H9 (cell line): ENCODE data around the gene ARHGEF10L. TPM values are rescaled to one million over a fixed set of nuclear protein-coding genes. Genes with fewer than 3 reads are reported as not detected.

Experiments used
- DNase-seq: peaks from one replicate; pipeline ENCODE4 v3.0.0-alpha.2; 2017
- H2AFZ ChIP-seq: one replicate; pipeline ENCODE4 v1.6.1; 2013; ENCODE audit warnings: mild to moderate bottlenecking, low read length, control low read depth, moderate library complexity
- H2AK5ac ChIP-seq: 2 replicates; pipeline ENCODE4 v1.6.1; 2013; ENCODE audit warnings: low read length, control low read depth, mixed read lengths; ENCODE audit not compliant: insufficient read length
- H2BK120ac ChIP-seq: one replicate; pipeline ENCODE4 v1.6.1; 2013; ENCODE audit warnings: low read depth, mild to moderate bottlenecking, low read length, control low read depth, inconsistent platforms; ENCODE audit not compliant: poor library complexity, severe bottlenecking
- H2BK12ac ChIP-seq: 2 replicates; pipeline ENCODE4 v1.6.1; 2013; ENCODE audit warnings: low read length, control low read depth, mixed read lengths, low read depth; ENCODE audit not compliant: insufficient read length
- H2BK15ac ChIP-seq: 2 replicates; pipeline ENCODE4 v1.6.1; 2013; ENCODE audit warnings: low read depth, low read length, control low read depth
- H2BK20ac ChIP-seq: one replicate; pipeline ENCODE4 v1.6.1; 2013; ENCODE audit warnings: low read depth, mild to moderate bottlenecking, low read length, control low read depth, inconsistent platforms; ENCODE audit not compliant: poor library complexity, severe bottlenecking
- H2BK5ac ChIP-seq: 2 replicates; pipeline ENCODE4 v1.6.1; 2013; ENCODE audit warnings: low read length, control low read depth, mixed read lengths; ENCODE audit not compliant: insufficient read length
- H3K14ac ChIP-seq: 2 replicates; pipeline ENCODE4 v1.6.1; 2013; ENCODE audit warnings: low read length, control low read depth; ENCODE audit not compliant: insufficient read depth
- H3K18ac ChIP-seq: 2 replicates; pipeline ENCODE4 v1.6.1; 2013; ENCODE audit warnings: low read depth, mild to moderate bottlenecking, mixed read lengths, low read length, control low read depth; ENCODE audit not compliant: insufficient read length
- H3K23ac ChIP-seq: 2 replicates; pipeline ENCODE4 v1.6.1; 2013; ENCODE audit warnings: low read length, control low read depth, mixed read lengths, low read depth; ENCODE audit not compliant: insufficient read length
- H3K23me2 ChIP-seq: 2 replicates; pipeline ENCODE4 v1.6.1; 2013; ENCODE audit warnings: low read depth, mild to moderate bottlenecking, mixed read lengths, low read length, control low read depth; ENCODE audit not compliant: insufficient read length, poor library complexity, severe bottlenecking
- H3K27ac ChIP-seq: 2 replicates; pipeline ENCODE4 v1.5.1; 2013; ENCODE audit warnings: low read length, control low read depth, mixed read lengths, low read depth; ENCODE audit not compliant: insufficient read length
- H3K27me3 ChIP-seq: 2 replicates; pipeline ENCODE4 v1.6.1; 2013; ENCODE audit warnings: low read length, control low read depth, inconsistent platforms; ENCODE audit not compliant: insufficient read depth
- H3K4ac ChIP-seq: 2 replicates; pipeline ENCODE4 v1.6.1; 2013; ENCODE audit warnings: low read depth, mild to moderate bottlenecking, control low read depth, inconsistent platforms, low read length, moderate library complexity
- H3K4me1 ChIP-seq: 2 replicates; pipeline ENCODE4 v1.6.1; 2013; ENCODE audit warnings: low read length, control low read depth, inconsistent platforms; ENCODE audit not compliant: insufficient read depth
- H3K4me2 ChIP-seq: 2 replicates; pipeline ENCODE4 v1.6.1; 2013; ENCODE audit warnings: low read length, control low read depth, mixed read lengths; ENCODE audit not compliant: insufficient read length, insufficient read depth
- H3K56ac ChIP-seq: 2 replicates; pipeline ENCODE4 v1.6.1; 2013; ENCODE audit warnings: low read depth, mild to moderate bottlenecking, mixed read lengths, low read length, control low read depth; ENCODE audit not compliant: insufficient read length
- H3K79me1 ChIP-seq: 2 replicates; pipeline ENCODE4 v1.6.1; 2013; ENCODE audit warnings: low read depth, mild to moderate bottlenecking, moderate library complexity, low read length, control low read depth, inconsistent platforms; ENCODE audit not compliant: insufficient read depth, poor library complexity, severe bottlenecking
- H3K79me2 ChIP-seq: 2 replicates; pipeline ENCODE4 v1.6.1; 2013; ENCODE audit warnings: low read length, control low read depth, inconsistent platforms; ENCODE audit not compliant: insufficient read depth
- H3K9ac ChIP-seq: 2 replicates; pipeline ENCODE4 v1.6.1; 2013; ENCODE audit warnings: low read length, control low read depth, mixed read lengths; ENCODE audit not compliant: insufficient read length; ENCODE audit errors: extremely low read depth
- H3K9me3 ChIP-seq: one replicate; pipeline ENCODE4 v1.6.1; 2013; ENCODE audit warnings: low read depth, low read length, inconsistent platforms; ENCODE audit not compliant: control insufficient read depth
- H3T11ph ChIP-seq: one replicate; pipeline ENCODE4 v1.6.1; 2013; ENCODE audit warnings: mild to moderate bottlenecking, low read length, control low read depth, inconsistent platforms
- H4K20me1 ChIP-seq: one replicate; pipeline ENCODE4 v1.6.1; 2013; ENCODE audit not compliant: control insufficient read depth, insufficient read length, insufficient read depth
- H4K5ac ChIP-seq: 2 replicates; pipeline ENCODE4 v1.6.1; 2013; ENCODE audit warnings: low read depth, mild to moderate bottlenecking, mixed read lengths, low read length, control low read depth; ENCODE audit not compliant: insufficient read length
- H4K8ac ChIP-seq: replicated peaks from 2 replicates; pipeline ENCODE4 v1.6.1; 2013; ENCODE audit warnings: low read length, control low read depth, mixed read lengths, low read depth; ENCODE audit not compliant: insufficient read length
- H4K91ac ChIP-seq: 2 replicates; pipeline ENCODE4 v1.6.1; 2013; ENCODE audit warnings: low read depth, mild to moderate bottlenecking, moderate library complexity, mixed read lengths, low read length, control low read depth; ENCODE audit not compliant: insufficient read length
- H3K27ac Mint-ChIP-seq, 3 experiments: 2 replicates in 2 of 3; 3 replicates in 1 of 3; pipeline ENCODE4 v1.8.0; 2020 to 2021; ENCODE audit warnings: mixed read lengths in 3 of 3, mild to moderate bottlenecking in 1 of 3, moderate library complexity in 1 of 3
- H3K27me3 Mint-ChIP-seq: 2 replicates; pipeline ENCODE4 v1.8.0; 2021; ENCODE audit warnings: low read depth, mild to moderate bottlenecking, moderate library complexity, mixed read lengths
- H3K36me3 Mint-ChIP-seq, 3 experiments: 2 replicates in 2 of 3; 3 replicates in 1 of 3; pipeline ENCODE4 v1.8.0; 2020 to 2021; ENCODE audit warnings: low read depth in 3 of 3, mixed read lengths in 3 of 3; ENCODE audit not compliant: insufficient read depth in 1 of 3
- H3K4me1 Mint-ChIP-seq, 2 experiments: 2 replicates each; pipeline ENCODE4 v1.8.0; 2020; ENCODE audit warnings: mixed read lengths in 2 of 2
- H3K4me3 Mint-ChIP-seq, 2 experiments: 2 replicates in 1 of 2; 3 replicates in 1 of 2; pipeline ENCODE4 v1.8.0; 2020 to 2021; ENCODE audit warnings: mild to moderate bottlenecking in 2 of 2, mixed read lengths in 2 of 2, moderate library complexity in 1 of 2
- H3K9me3 Mint-ChIP-seq, 2 experiments: 2 replicates in 1 of 2; 3 replicates in 1 of 2; pipeline ENCODE4 v1.8.0; 2020; ENCODE audit warnings: mild to moderate bottlenecking in 2 of 2, mixed read lengths in 2 of 2, moderate library complexity in 1 of 2
- CTCF ChIP-seq: fragments of 200-600 bp; sonication (generic); conservative IDR thresholded peaks from 3 replicates; pipeline ENCODE4 v1.8.0; 2021; ENCODE audit warnings: antibody characterized with exemption, mild to moderate bottlenecking
- WGBS: extraction: QIAGEN DNeasy Blood & Tissue Kit; methylation state at CpG from one replicate; pipeline ENCODE4 v1.1.7; 2013; ENCODE audit warnings: missing lambda C conversion rate, low lambda C conversion rate, mixed read lengths; ENCODE audit not compliant: insufficient read length; ENCODE audit errors: extremely low coverage; 5-methylcytosine and 5-hydroxymethylcytosine counted together
- total RNA-seq: library from RNA; stranded (reverse); gene quantifications from 2 replicates; pipeline ENCODE4 v1.2.1, GENCODE V29; 2021

Gene ARHGEF10L
- total RNA-seq, 1 experiment from 2014 or later = 20.2 TPM

DNA sequence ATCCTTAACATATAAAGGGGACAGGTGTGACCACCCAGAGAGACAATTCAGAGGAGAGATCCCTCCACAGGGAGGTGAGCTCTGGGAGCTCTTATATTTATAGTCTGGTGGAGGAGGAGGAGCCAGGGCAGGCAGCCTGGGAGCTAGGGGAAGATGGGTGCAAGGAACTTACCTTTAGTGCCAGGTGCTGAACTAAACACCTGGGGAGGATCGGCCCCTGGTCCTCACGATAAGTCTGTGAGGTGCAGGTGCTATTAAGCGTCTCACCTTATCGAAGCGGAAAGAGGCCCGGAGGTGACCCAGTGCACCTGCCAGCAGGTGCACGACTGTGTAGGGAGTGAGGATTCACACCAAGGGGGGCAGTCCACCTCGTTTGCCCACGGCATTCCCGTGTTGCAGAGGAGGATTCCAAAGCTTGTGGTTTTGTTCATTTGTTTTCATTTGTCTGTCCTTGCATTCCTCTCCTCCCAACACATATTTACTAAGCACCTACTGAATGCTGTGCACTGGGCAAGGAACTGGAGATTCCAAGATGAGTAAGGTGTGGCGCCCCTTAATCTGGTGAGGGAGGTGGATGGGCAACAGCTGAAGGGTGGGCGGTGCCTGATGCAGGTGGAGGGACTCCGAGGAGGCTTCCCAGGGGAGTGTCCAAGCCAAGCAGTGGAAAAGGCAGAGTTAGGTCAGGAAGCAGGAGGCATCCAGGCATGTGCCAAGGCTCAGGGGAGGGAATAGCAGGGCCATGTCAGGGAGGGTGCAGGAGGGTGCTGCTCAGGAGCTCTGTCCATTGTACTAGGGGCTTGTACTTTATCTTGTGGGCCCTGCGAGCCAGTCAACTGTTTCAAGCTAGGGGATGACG is 11.5 kb downstream of the ARHGEF10L start:
- Mint-ChIP-seq H3K4me1 (peaks cover 69 to 90% of the 10 kb centered on the region in 2 experiments), H3K9me3 (no peaks in the 10 kb centered on the region), H3K27ac (peak overlapping the region; percentile 45 to 92 (median 70)), H3K27me3 (no peaks in the 10 kb centered on the region), H3K36me3 (peaks cover 0 to 9% (median 3%) of the 10 kb centered on the region in 3 experiments; a peak in 2 of 7 replicates), H3K4me3 (peak overlapping the region; percentile 31 to 45)
- Histone ChIP-seq H3K18ac (no peak overlapping the region), H4K8ac (no peak overlapping the region), H3K23ac (no peak overlapping the region), H4K20me1 (no peaks in the 10 kb centered on the region), H3K23me2 (no peaks in the 10 kb centered on the region), H4K91ac (no peak overlapping the region), H3K79me1 (peaks cover 3% of the 10 kb centered on the region), H3K27ac (no peak overlapping the region), H3K14ac (0 out of 2 replicates have a peak overlapping the region, but pooled peaks have one; percentile 21), H2AFZ (no peak overlapping the region), H3K4ac (no peak overlapping the region), H3K9me3 (no peaks in the 10 kb centered on the region), H2BK20ac (no peak overlapping the region), H2BK15ac (no peak overlapping the region), H2BK12ac (no peak overlapping the region), H3K79me2 (peaks cover 8% of the 10 kb centered on the region; the same call in 1 of the 2 replicates), H3K4me1 (peaks cover 28% of the 10 kb centered on the region; the same call in 1 of the 2 replicates), H3K4me2 (peak overlapping the region; percentile 19), H3T11ph (no peak overlapping the region), H4K5ac (no peak overlapping the region), H3K56ac (no peak overlapping the region), H2AK5ac (no peak overlapping the region), H2BK5ac (no peak overlapping the region), H3K9ac (no peak overlapping the region), H2BK120ac (no peak overlapping the region), H3K27me3 (no peaks in the 10 kb centered on the region)
- DNase-seq = peak; percentile 56
- TF ChIP-seq CTCF = no peak
- WGBS = no CpG with 5 or more reads among the region's 15 CpGs
